Measurements from ENCODE around the gene PRPF39.

DNA sequence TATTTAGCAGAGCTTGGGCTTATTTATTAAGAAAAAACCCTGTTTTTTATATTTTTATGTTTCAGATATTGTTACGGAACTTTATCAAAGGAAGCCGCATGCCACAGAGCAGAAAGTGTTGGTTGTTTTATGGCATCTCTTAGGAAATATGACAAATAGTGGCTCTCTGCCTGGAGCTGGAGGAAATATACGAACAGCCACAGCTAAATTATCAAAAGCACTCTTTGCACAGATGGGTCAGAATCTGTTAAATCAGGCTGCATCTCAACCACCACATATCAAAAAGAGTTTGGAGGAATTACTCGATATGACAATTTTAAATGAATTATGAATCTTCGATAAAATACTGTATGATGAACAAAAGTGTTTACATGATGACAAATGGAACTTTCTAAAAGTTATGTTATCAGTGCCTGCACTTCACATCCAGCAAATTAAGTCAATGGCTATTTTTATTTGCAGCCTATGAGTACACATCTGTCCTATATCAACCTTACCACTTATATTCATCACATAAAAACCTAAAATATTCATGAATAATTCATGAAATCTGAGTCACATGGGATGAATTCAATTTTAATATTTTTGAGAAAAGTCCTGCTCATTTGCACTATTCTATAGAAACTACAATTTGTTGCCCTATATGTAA, 10.6 kb upstream of the PRPF39 start:
- TF ChIP-seq RBBP5 (conservative IDR thresholded peaks at IDR 0.05) = no peak
- no peak for TF ChIP-seq POLR2A (IDR thresholded peaks at IDR 0.05; ENCODE audit: low read depth, low read length)
- TF ChIP-seq CTCF (IDR thresholded peaks at IDR 0.05 in 2 of 3, conservative IDR thresholded peaks at IDR 0.05 in 1 of 3; ENCODE audit: control insufficient read depth in 2 of 3, extremely low read depth in 1 of 3, insufficient read depth in 1 of 3, low read depth in 3 of 3, low read length in 3 of 3) = no peak
